Stimulated activated CD4-positive, alpha-beta T cell treated with anti-CD3 and anti-CD28 coated beads, Interleukin-15, amount 100 ng/mL, for 1 hour (primary cell): Measurements from ENCODE around the gene TAF4.
"Not testable (repeated sequence)": the region's sequence is repeated elsewhere in the genome, so short reads cannot be mapped to it uniquely, and the experiment has no call there.

Experiments
- DNase-seq, 2 donors: peaks; one replicate each; pipeline ENCODE4 v3.0.0-alpha.2; 2020; ENCODE audit warnings: low read depth in 1 of 2, low spot score in 1 of 2

TAF4 gene

DNA sequence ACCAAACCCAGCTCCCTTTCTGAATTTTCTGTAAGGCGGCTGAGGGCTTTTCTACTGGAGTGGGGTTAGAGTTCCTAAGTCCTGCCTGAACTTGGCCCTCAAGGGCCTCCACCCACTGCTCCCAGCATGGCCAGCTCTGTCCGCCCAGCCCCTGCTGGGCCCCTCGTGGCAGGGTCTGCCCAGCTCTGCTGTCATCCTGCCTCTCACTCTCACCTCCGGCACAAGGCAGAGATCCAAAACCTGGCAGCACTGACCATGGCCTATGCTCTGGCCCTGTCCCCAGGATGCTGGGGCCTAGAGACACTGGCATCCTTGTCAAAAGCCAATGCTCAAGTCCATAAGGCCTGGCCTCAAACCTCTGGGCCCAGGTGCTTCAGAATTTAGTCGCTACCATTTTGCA lies 61.1 kb downstream of the TAF4 start:
- no peak for DNase-seq

DNA sequence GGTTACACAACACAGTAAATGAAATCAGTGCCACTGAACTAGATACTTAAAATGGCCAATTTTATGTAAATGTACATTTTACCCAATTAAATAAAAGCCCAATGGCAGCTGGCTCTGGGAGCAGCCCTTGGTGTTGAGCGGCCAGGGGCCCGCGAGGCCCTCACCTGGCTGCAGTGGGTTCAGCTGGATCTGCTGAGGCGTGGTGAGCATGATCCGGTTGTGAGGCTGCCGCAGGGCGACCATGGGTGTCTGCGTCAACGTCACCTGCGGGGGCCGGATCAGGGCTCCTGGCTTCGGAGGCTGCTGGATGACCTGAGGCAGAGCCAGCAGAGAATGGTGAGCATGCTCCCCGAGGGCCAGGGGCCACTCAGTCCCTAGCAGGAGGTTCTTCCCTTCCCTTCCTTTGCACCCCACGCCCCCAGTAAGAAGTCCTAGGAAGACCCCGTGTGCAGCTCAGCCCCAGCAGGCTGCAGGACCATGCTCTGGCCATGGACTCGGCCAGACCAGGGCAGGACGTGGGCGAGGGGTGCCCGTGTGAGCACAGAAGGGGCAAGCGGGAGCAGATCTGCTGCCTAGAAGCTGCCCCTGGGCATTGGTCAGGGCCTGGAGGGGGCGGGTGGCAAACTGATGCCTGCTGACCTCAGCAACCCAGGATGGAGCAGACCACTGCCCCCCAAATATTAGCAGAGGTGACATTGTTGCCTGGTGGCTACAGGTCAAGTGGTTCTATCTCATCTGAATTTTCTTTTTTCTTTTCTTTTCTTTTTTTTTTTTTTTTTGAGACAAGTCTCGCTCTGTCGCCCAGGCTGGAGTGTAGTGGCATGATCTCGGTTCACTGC lies 61.9 kb downstream of the TAF4 start:
- DNase-seq, result no peak

DNA sequence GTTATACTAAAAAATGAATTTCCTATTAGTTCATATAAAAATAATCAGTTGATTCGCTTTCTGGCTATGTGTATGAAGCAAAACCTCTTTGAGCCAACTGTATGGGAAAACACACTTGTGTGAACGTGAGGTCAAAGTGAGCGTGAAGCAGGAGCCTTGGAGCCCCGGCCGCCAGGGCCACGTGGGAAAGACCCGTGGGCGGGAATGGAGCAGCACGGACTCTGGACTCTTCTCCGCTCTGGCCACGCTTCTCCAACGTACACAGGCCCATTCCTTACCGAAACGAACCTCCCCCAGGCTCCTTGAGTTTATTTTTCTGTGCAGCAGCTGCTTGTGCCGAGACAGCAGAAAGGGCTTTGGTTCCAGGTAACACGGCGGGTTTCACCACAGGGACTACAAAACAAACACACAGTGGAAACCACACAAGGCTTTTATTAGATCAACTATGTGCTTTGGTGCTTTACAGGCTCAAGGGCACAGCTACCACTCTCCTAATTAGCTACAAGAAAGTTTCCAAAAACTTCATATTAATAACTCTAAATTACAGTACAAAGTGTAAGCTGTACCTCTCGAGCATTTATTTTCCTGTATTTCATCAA lies 62.7 kb downstream of the TAF4 start:
- DNase-seq, result no peak

DNA sequence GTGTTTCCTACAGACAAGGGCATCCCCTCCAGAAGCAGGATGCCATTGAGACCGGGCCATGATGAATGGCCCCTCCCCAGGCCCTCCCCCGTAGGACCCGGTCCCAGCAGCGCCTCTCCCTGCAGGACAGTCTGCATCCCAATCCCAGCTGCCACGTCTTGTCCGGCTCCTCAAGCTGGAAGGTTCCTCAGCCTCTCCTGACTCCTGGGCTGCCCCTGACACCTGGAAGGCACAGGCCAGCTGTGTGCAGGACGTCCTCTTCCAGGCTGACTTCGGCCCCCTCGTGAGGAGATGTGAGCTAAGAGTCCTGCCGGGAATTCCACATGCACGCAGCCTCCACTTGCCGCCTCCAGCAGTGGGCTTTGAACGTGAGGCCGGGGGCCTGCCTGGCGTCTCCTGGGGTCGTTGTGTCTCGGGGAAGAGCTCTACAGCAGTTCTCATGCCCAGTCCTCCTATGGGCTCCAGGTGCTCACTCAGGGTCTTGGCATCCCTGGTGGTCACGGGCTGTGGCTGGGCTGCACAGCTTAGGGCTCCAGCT lies 64.4 kb downstream of the TAF4 start:
- no peak for DNase-seq

DNA sequence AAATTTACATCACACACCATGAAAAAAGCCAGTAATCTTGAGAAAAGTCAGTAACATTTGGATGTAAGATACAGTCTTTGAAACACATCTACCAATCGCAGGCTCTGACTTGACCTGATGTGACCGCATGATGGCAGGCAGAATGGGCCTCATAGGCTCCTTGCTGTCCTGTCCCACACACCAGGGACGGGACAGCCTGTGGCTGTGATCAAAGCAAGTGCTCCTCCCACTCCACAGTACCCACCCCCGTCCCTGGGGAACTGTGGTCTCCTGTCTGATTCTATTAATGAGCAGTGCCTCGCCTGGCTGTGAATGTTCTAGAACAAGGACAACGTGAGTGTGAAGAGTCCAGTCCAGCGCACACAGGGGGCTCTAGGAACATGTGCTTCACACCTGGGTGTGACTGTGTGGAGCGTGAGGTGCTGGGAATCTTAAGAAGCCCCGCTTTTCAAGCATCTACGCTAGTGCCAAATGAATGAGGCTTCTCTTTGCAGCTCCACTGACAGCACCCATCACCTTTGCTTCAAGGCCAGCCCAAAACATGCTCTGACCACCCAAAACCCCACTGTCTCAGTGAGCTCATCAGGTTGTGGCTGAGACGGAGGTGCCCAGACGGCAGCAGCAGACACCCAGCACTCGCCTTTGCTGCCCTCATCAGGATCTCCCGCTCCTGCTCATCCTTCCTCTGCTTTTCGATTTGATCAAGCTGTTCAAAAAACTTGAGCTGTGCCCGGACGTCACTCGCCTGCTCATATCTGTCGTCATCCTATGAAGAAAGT lies 67.1 kb downstream of the TAF4 start:
- no peak for DNase-seq

DNA sequence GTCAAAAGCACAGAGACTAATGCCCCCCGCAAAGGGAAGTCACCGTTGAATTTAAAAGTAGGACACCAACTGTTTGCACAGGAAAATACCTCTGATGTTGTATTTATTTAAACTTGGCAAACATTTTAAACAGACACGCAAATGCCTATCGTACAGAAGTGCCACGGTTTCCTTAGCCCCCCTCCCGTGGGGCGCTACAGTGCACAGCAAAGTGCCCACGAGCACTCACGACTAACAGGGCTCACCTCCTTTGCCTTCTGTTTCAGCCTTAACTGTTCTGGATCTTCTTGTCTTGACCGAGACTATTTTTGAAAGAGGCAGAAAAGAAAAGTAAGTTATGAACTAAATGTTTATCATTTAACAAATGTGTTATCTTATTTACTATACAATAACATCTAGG lies 67.8 kb downstream of the TAF4 start:
- DNase-seq, result no peak

DNA sequence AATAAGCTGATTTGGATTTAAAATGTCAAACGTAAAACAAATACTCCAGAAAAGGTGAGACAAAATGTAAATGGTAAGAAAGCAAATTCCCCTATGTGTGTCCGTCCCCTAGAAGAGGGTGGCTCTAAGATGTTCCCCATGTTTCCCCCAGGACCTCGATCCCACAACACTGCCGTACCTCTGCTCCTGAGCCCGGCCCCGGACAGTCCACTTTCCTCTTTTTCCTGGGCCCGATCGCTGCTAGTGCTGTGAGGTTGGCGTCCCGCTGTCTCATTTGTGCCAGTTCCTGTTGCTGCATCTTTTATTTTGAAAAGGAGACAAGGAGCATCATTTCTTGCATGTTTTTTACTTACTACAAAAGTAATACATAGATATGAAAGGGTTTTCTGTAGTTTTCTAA lies 68.3 kb downstream of the TAF4 start:
- DNase-seq, result no peak

DNA sequence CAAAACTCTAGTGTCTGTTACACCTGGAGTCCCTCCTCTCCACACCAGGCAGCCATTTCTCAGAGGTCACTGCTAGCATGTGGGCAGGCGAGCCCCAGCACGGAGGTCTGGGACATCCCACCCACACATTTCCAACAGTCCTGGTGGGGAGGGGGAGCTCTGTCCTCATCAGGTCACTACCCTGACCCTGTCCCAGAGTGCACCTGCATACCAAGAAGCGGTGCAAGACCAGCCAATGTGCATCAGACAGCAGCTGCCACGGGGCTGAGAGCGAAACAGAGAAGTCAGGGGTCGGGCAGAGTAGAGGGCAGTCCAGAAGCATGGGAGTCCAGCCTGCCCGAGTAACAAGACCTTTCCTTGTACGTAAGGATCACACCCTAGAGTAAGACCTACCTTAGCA lies 71.1 kb downstream of the TAF4 start:
- DNase-seq, result no peak

DNA sequence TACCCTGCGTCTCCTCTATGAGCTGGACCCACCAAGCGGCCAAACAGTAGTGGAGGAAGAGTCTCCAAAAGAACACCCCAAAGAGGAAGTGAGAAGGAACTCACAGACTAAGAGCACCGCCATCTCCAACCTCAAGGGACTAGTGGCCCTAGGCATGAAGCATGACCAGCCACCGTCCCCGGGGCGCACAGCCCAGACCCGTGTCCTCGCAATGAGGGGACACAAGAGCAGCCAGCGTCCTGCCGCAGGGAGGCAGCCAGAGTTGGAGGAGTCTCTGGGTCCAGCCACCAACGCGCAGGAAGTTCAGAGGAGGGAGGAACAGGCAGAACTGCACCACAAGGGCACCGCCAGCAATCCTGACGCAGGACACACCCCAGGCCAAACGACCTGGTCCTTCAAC lies 72.6 kb downstream of the TAF4 start:
- no peak for DNase-seq

DNA sequence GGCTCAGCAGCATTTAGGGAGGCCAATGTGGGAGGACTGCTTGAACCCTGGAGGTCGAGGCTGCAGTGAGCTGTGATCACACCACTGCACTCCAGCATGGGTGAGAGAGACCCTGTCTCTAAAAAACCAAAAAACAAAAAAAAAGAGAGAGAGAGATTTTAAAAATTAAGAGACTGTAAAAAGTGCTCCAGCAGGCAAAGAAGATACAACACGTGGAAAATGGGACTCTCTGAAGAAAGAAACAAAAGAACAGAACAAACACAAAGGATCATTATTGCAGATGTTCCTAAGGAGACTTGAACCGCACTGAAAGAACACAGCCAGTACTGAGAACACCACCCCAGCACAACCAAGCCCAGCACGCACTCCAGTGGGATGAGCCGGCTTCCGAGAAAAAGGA lies 74.2 kb downstream of the TAF4 start:
- DNase-seq, result no peak

DNA sequence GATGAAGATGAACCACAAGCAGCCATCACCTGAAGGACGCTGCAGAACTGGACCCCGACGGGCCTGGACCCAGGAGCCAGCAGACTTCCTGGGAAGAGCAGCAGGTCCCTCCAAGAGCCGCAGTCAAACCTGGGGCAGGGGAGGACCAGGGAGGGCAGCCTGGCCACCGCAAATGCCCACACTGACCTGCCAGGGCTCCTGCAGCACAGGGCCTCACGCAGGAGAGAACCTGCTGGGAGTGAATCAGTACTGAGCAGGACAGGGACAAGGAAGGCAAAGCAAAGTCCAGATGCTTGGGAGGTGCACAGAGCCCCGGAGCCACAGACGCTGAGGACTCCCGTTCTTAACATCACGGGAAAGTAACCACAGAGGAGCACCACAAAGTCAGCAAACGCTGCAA lies 75.2 kb downstream of the TAF4 start:
- DNase-seq, result no peak

DNA sequence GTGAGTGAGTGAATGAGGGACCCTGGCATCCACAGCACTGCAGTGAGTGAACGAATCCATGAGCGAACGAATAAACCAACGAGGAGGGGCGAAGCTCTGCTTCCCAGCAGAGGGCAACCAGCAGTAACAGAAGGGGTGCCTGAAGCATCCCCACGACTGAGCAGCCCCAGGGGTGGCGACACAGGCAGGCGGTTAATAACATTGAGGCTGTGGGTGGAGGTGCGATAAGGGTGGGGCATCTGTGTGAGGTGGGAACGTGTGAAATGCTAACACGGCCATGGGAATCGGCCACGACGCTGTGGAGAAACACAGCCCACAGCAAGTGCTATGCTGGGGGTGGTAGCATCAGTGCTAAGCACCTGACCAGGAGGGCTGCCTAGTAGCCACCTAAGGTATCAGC lies 75.9 kb downstream of the TAF4 start:
- no peak for DNase-seq

DNA sequence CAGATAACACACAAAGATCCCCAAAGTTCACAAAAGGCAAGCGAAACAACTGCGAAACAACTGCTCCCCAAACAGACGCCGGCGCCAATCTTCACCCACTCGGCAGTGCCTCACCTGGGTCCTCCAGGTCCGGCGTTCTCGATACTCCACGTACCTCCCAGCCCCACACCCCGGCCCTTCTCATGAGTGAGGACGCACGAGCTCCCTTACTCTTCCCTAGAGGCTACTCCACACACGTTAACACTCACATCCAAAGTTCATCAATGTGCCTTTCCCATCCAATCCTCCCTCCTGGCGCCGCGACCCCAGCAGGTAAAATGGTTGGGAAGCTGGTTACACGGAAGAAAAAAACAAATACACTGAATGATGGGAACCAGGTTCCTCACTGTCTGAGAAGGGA lies 77.0 kb downstream of the TAF4 start:
- no peak for DNase-seq

DNA sequence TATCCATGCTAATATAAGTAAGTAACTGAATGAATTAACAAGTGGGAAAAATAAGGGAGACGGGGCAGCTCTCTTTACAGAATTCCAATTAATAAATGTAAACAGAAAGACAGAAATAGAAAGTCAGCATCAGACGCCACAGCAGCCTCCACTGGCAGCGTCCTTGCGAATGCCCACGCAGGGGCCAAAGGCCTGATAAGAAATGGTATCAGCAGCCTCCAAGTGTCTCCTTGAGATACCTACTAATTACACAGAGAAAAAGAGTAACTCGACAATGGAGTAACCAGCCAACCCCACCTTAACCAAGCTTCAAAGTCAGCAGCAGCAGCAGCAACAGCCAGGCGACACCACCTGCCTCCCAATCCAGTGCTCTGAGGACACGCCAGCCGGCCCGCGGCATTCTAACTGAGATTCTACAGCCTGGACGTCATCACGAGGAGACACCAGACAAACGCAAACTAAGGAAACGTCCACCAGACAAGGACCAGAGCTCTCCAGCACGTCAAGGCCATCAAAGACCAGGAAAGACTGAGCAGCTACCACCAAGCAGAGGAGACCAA lies 78.8 kb downstream of the TAF4 start:
- no peak for DNase-seq

DNA sequence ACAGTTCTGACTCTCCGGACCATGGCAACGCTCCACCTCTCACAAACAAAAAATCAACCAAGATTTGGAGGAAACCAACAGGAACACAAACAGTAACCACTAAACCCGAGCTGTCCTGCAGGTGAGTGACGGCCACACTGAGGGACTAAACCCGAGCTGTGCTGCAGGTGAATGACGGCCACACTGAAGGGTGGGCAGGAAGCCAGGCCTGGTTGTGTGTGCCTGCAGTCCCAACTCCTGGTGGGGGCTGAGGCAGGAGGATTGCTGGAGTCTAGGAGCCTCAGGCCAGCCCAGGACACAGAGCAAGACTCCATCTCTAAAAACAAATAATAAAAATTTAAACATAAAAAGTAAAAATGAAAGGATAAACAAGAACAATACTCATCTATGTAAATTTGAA lies 80.6 kb downstream of the TAF4 start:
- no peak for DNase-seq

DNA sequence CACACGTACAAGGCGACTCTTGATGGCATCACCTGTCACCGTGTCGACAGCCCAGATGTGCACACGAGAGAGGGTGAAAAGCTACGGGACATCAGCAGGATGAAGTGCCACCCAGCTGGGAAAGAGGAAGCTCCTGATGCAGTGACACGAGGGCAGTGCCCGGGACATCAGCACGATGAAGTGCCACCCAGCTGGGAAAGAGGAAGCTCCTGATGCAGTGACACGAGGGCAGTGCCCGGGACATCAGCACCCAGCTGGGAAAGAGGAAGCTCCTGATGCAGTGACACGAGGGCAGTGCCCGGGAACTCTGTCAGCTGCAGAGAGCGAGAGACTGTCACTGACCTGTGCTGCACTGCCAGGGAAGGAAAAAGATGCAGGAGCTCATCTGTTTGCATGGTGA lies 81.2 kb downstream of the TAF4 start:
- DNase-seq, result not testable (repeated sequence)

DNA sequence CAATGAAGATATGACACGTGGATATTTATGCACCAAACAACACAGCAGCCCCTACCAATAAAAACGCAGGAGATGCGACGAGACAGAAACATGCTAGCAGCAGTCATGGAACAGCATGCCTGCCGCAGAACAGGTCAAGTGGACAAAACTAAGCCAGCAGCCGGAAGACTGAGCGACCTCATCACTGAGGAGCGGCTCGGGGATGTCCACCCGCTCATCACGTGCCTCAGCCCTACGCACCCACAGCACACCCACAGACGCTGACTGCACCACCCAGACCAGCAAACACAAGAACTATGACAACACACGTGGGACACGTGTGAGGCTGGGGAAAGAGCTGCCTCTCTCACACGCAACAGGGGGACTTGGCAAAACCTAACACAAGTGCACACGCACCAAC lies 81.7 kb downstream of the TAF4 start:
- no peak for DNase-seq

DNA sequence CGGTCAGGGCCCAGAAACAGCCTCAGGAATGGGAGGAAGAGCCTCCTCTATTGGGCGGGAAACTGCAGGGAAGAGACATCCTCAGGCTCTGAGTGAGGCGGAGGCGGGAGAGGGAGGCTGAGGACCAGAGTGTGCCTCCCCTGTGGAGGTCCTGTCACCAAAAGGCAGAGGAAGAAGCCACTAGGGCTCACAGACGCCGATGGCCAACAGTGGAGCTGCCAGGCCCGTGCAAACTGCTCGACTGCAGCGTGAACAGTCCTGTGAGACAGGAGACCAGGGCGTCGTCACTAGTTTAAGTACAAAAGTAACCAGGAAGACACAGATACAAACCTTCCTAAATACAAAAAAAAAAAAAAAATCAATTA lies 82.7 kb downstream of the TAF4 start:
- DNase-seq, result no peak

DNA sequence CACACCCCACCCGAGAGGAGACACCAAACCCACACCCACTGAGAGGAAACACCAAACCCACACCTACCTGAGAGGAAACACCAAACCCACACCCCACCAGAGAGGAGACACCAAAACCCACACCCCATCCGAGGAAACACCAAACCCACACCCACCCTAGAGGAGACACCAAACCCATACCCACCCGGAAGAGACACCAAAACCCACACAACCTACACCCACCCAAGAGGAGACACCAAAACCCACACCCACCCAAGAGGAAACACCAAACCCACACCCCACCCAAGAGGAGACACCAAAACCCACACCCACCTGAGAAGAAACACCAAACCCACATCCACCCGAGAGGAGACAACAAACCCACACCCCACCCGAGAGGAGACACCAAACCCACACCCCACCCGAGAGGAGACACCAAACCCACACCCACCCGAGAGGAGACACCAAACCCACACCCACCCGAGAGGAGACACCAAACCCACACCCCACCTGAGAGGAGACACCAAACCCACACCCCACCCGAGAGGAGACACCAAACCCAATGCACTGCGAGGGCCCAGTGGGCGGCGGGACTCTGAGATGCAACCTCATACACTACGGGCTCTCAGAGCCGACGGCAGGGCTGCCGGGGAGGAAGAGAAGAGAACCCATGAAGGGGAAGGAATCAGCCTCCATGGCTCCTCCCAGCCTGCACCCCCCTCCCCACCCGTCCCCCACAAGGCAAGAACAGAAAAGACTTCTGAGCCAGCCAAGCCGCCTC lies 83.3 kb downstream of the TAF4 start:
- DNase-seq, result no peak

DNA sequence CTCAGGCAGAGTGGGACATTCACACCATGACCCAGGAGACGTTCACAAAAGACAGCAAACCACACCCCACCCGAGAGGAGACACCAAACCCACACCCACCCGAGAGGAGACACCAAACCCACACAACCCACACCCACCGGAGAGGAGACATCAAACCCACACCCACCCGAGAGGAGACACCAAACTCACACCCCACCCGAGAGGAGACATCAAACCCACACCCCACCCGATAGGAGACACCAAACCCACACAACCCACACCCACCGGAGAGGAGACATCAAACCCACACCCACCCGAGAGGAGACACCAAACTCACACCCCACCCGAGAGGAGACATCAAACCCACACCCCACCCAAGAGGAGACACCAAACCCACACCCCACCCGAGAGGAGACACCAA lies 84.0 kb downstream of the TAF4 start:
- not testable (repeated sequence) for DNase-seq
